Suprapubic skin (tissue), 3 donors: Measurements from ENCODE around the gene AGMO.

ENCODE experiments used
- CTCF ChIP-seq, 2 donors: fragments of 200-600 bp in 1 of 2; fragments of 450-650 bp in 1 of 2; sonication (generic) in 1 of 2; IDR thresholded peaks; one replicate each; pipeline ENCODE4 v1.5.1; 2016 to 2019; ENCODE audit warnings: antibody characterized with exemption in 2 of 2, mild to moderate bottlenecking in 1 of 2, moderate library complexity in 1 of 2
- POLR2A ChIP-seq, 2 donors: fragments of 450-650 bp; IDR thresholded peaks; one replicate each; pipeline ENCODE4 v1.6.1; 2017; ENCODE audit warnings: antibody characterized with exemption in 2 of 2, mild to moderate bottlenecking in 2 of 2, moderate library complexity in 2 of 2

GRCh38 chr7:15174485-15174884 is 387.3 kb downstream of the AGMO start:
- TF ChIP-seq CTCF (IDR thresholded peaks at IDR 0.05) (no peak), POLR2A (IDR thresholded peaks at IDR 0.05) (no peak)
